ENCODE results near the gene MAST4. TPM values are rescaled to one million over a fixed set of nuclear protein-coding genes. Genes with fewer than 3 reads are reported as not detected.
A peak's percentile ranks its signal among the peaks of the same experiment; 100 is the strongest.

The MAST4 gene
- total RNA-seq, 1 donor from 2014 or later, result 22.3 TPM

DNA sequence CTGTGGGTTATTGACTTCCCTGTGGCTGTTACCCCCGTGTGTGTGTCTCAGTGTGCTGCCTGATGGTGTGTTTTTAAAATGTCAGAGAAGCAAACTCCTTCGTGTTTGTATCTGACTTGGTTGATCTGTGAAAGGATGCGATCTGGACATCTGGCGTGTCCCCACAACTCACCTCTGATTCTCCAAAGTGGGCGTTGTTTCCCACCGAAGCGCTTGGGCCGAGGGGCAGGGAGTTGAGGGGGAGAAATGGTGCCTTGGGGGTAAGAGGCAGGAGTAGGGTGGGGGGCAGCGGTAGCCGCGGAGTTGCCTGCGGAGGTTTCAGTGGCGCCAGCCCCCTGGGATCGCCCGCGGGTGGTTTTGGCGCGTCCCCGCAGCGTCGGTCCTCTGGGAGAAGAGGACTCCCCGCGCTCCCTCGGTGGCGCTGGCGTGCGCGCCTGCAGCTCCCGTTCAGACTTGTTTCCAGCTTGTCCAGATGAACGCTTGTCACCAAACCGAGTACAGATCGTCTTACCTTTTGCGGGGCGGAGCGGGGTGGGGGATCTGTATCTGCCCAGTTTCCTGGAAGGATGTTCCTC lies 1.1 kb downstream of the MAST4 start:
- Histone ChIP-seq H3K9ac (ENCODE audit: low read length) (peak overlapping the region; percentile 53), H3K9me3 (ENCODE audit: insufficient read depth, low read depth, low read length) (no peaks in the 10 kb centered on the region), H3K4me2 (ENCODE audit: low read length) (peak overlapping the region; percentile 94), H3K27me3 (ENCODE audit: insufficient read depth, low read length) (peaks cover 33% of the 10 kb centered on the region), H3K27ac (ENCODE audit: low read depth, low read length) (no peak overlapping the region), H3K4me3 (ENCODE audit: insufficient read depth, low read depth, low read length) (peak overlapping the region; percentile 66), H4K20me1 (ENCODE audit: insufficient read depth, low read length) (no peaks in the 10 kb centered on the region), H3K4me1 (ENCODE audit: insufficient read depth, low read length) (peaks cover 11% of the 10 kb centered on the region), H2AFZ (ENCODE audit: low read depth, low read length) (peak overlapping the region; percentile 89), H3K36me3 (ENCODE audit: insufficient read depth, low read length) (no peaks in the 10 kb centered on the region), H3K79me2 (ENCODE audit: insufficient read depth, low read length) (no peaks in the 10 kb centered on the region)
- Mint-ChIP-seq H3K4me3 (ENCODE audit: unreplicated experiment) (peak overlapping the region; percentile 94), H3K9me3 (ENCODE audit: unreplicated experiment) (peaks cover 3% of the 10 kb centered on the region), H3K36me3 (ENCODE audit: low read depth, unreplicated experiment) (no peaks in the 10 kb centered on the region), H3K4me1 (ENCODE audit: low read depth, unreplicated experiment) (no peaks in the 10 kb centered on the region), H3K27ac (ENCODE audit: unreplicated experiment) (no peak overlapping the region), H3K27me3 (ENCODE audit: low read depth, unreplicated experiment) (peaks cover 47% of the 10 kb centered on the region)
- no peak for FAIRE-seq
- TF ChIP-seq, protein P1, sequence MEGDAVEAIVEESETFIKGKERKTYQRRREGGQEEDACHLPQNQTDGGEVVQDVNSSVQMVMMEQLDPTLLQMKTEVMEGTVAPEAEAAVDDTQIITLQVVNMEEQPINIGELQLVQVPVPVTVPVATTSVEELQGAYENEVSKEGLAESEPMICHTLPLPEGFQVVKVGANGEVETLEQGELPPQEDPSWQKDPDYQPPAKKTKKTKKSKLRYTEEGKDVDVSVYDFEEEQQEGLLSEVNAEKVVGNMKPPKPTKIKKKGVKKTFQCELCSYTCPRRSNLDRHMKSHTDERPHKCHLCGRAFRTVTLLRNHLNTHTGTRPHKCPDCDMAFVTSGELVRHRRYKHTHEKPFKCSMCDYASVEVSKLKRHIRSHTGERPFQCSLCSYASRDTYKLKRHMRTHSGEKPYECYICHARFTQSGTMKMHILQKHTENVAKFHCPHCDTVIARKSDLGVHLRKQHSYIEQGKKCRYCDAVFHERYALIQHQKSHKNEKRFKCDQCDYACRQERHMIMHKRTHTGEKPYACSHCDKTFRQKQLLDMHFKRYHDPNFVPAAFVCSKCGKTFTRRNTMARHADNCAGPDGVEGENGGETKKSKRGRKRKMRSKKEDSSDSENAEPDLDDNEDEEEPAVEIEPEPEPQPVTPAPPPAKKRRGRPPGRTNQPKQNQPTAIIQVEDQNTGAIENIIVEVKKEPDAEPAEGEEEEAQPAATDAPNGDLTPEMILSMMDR (IDR thresholded peaks at IDR 0.05; ENCODE audit: insufficient read depth, low read depth, low read length), result no peak
- TF ChIP-seq EZH2 (IDR thresholded peaks at IDR 0.05; ENCODE audit: insufficient read depth, low read length), result peak; percentile 34
- peak; percentile 25 for DNase-seq (ENCODE audit: low read depth)

DNA sequence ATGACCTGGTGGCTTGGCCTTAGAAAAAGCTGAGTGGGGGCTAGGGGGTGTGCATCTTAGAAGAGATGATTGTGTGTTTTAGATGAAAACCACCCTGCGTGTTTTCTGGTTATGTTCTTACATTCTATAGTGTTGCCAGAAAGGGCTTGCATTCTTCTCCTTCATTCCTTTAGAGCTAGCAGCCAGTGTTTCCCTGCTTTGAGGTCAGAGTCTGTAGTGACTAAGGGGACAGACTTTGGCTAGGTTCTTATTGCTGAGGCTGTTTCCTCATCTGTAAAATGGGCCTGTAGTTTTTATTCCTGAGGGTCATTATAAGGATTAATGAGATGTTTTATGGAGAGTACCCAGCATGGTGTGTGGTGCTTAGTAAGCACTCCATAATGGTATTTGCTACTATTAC lies 6.4 kb downstream of the MAST4 start:
- H3K4me2 ChIP-seq (ENCODE audit: low read length), result no peak overlapping the region
- no peak overlapping the region for H3K27ac ChIP-seq (ENCODE audit: low read depth, low read length)
- H3K4me3 Mint-ChIP-seq (ENCODE audit: unreplicated experiment), result no peak overlapping the region
- TF ChIP-seq, protein P1 (IDR thresholded peaks at IDR 0.05; ENCODE audit: insufficient read depth, low read depth, low read length), result no peak
- no peak for TF ChIP-seq EZH2 (IDR thresholded peaks at IDR 0.05; ENCODE audit: insufficient read depth, low read length)
- no peaks in the 10 kb centered on the region for H3K36me3 ChIP-seq (ENCODE audit: insufficient read depth, low read length)
- FAIRE-seq, result no peak
- peaks cover 5% of the 10 kb centered on the region for H3K9me3 Mint-ChIP-seq (ENCODE audit: unreplicated experiment)
- no peaks in the 10 kb centered on the region for H4K20me1 ChIP-seq (ENCODE audit: insufficient read depth, low read length)
- H3K4me1 Mint-ChIP-seq (ENCODE audit: low read depth, unreplicated experiment), result peaks cover 2% of the 10 kb centered on the region
- H3K4me1 ChIP-seq (ENCODE audit: insufficient read depth, low read length), result peaks cover under 1% of the 10 kb centered on the region
- H3K4me3 ChIP-seq (ENCODE audit: insufficient read depth, low read depth, low read length), result no peak overlapping the region
- H2AFZ ChIP-seq (ENCODE audit: low read depth, low read length), result no peak overlapping the region
- H3K9me3 ChIP-seq (ENCODE audit: insufficient read depth, low read depth, low read length), result no peaks in the 10 kb centered on the region
- no peak overlapping the region for H3K27ac Mint-ChIP-seq (ENCODE audit: unreplicated experiment)
- no peak overlapping the region for H3K9ac ChIP-seq (ENCODE audit: low read length)
- no peak for DNase-seq (ENCODE audit: low read depth)
- no peaks in the 10 kb centered on the region for H3K36me3 Mint-ChIP-seq (ENCODE audit: low read depth, unreplicated experiment)
- peaks cover 29% of the 10 kb centered on the region for H3K27me3 Mint-ChIP-seq (ENCODE audit: low read depth, unreplicated experiment)
- no peaks in the 10 kb centered on the region for H3K79me2 ChIP-seq (ENCODE audit: insufficient read depth, low read length)
- peaks cover 11% of the 10 kb centered on the region for H3K27me3 ChIP-seq (ENCODE audit: insufficient read depth, low read length)

DNA sequence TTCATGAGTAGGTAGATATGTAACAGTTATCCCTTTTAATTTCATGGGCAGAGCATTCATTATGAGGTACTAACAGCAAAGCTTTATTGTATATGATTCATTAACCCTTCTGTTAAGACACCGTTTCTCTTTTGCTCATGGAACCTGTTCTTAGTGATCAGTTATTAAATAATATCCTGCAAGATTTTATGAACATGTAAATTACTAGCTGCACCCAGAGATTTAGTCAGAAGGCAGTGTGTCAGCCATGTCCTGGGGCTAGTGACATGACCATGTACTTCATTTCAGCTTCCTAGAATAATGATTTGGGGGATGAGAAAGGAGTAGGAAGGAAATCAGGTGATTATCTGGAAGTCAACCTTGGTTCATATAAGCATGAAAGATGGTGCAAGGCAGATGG lies 7.0 kb downstream of the MAST4 start:
- H4K20me1 ChIP-seq (ENCODE audit: insufficient read depth, low read length), result no peaks in the 10 kb centered on the region

More for the DNA sequence above, 7.0 kb downstream of the MAST4 start:
- Histone ChIP-seq H2AFZ (ENCODE audit: low read depth, low read length) (no peak overlapping the region), H3K79me2 (ENCODE audit: insufficient read depth, low read length) (no peaks in the 10 kb centered on the region), H3K9ac (ENCODE audit: low read length) (no peak overlapping the region), H3K4me3 (ENCODE audit: insufficient read depth, low read depth, low read length) (no peak overlapping the region), H3K36me3 (ENCODE audit: insufficient read depth, low read length) (no peaks in the 10 kb centered on the region), H3K4me2 (ENCODE audit: low read length) (no peak overlapping the region), H3K9me3 (ENCODE audit: insufficient read depth, low read depth, low read length) (no peaks in the 10 kb centered on the region), H3K27ac (ENCODE audit: low read depth, low read length) (no peak overlapping the region), H3K27me3 (ENCODE audit: insufficient read depth, low read length) (peaks cover 6% of the 10 kb centered on the region), H3K4me1 (ENCODE audit: insufficient read depth, low read length) (no peaks in the 10 kb centered on the region)
- Mint-ChIP-seq H3K27me3 (ENCODE audit: low read depth, unreplicated experiment) (peaks cover 25% of the 10 kb centered on the region), H3K9me3 (ENCODE audit: unreplicated experiment) (peaks cover 5% of the 10 kb centered on the region), H3K4me3 (ENCODE audit: unreplicated experiment) (no peak overlapping the region), H3K36me3 (ENCODE audit: low read depth, unreplicated experiment) (no peaks in the 10 kb centered on the region), H3K27ac (ENCODE audit: unreplicated experiment) (no peak overlapping the region), H3K4me1 (ENCODE audit: low read depth, unreplicated experiment) (peaks cover 2% of the 10 kb centered on the region)
- TF ChIP-seq, protein P1 (IDR thresholded peaks at IDR 0.05; ENCODE audit: insufficient read depth, low read depth, low read length), result no peak
- no peak for TF ChIP-seq EZH2 (IDR thresholded peaks at IDR 0.05; ENCODE audit: insufficient read depth, low read length)
- FAIRE-seq (no peak), DNase-seq (ENCODE audit: low read depth) (no peak)
